Fibroblast of the aortic adventitia (primary cell): Measurements from ENCODE around the gene PILRB. TPM values are rescaled to one million over a fixed set of nuclear protein-coding genes. Genes with fewer than 3 reads are reported as not detected.
"Not testable (repeated sequence)": the region's sequence is repeated elsewhere in the genome, so short reads cannot be mapped to it uniquely, and the experiment has no call there.

Experiments used
- DNase-seq: peaks from one replicate; pipeline ENCODE4 v3.0.0-alpha.2; 2010; ENCODE audit warnings: low read depth
- H3K4me3 ChIP-seq: 2 replicates; pipeline ENCODE4 v1.5.1; 2011; ENCODE audit warnings: low read depth, mild to moderate bottlenecking, control low read depth, low read length, moderate library complexity
- CTCF ChIP-seq: IDR thresholded peaks from 2 replicates; pipeline ENCODE4 v1.5.1; 2011; ENCODE audit warnings: mild to moderate bottlenecking, low read length, control low read depth, inconsistent platforms; ENCODE audit not compliant: insufficient read depth
- total RNA-seq: library from RNA; depleted of rRNA; stranded (reverse); fragments of >200 nt; gene quantifications from 2 replicates; pipeline ENCODE4 v1.2.3, GENCODE V29; 2012; ENCODE audit warnings: low replicate concordance

The PILRB gene
- total RNA-seq, 1 donor: 8.1 TPM

GRCh38 chr7:100363098-100363497 lies 5.2 kb downstream of the PILRB start:
- no peak for DNase-seq
- no peak for TF ChIP-seq CTCF
- no peak overlapping the region for H3K4me3 ChIP-seq

GRCh38 chr7:100363797-100364196 lies 5.9 kb downstream of the PILRB start:
- DNase-seq, H3K4me3 ChIP-seq: not testable (repeated sequence)

- DNase-seq: no peak
- no peak for TF ChIP-seq CTCF
- H3K4me3 ChIP-seq: no peak overlapping the region
Observed at GRCh38 chr7:100364480-100364879, 6.6 kb downstream of the PILRB start.

GRCh38 chr7:100365998-100366367 lies 8.1 kb downstream of the PILRB start:
- not testable (repeated sequence) for H3K4me3 ChIP-seq, DNase-seq

- DNase-seq: no peak
Observed at GRCh38 chr7:100366411-100367250, 8.7 kb downstream of the PILRB start.

GRCh38 chr7:100367251-100367620 lies 9.3 kb downstream of the PILRB start:
- H3K4me3 ChIP-seq: no peak overlapping the region
- TF ChIP-seq CTCF: no peak
- no peak for DNase-seq

More at GRCh38 chr7:100366411-100367250, 8.7 kb downstream of the PILRB start:
- no peak for TF ChIP-seq CTCF
- H3K4me3 ChIP-seq: no peak overlapping the region

- TF ChIP-seq CTCF: no peak
- DNase-seq: no peak
- H3K4me3 ChIP-seq: no peak overlapping the region
Observed at GRCh38 chr7:100367676-100368613, 10.0 kb downstream of the PILRB start.
